B cell (primary cell): ENCODE results near the gene TUBE1.

ENCODE experiments used
- EZH2 ChIP-seq: IDR thresholded peaks from 2 replicates; pipeline ENCODE4 v1.6.1; 2012; ENCODE audit warnings: borderline replicate concordance, low read depth, mild to moderate bottlenecking, moderate library complexity, low read length; ENCODE audit not compliant: insufficient read depth, poor library complexity, severe bottlenecking
- TF ChIP-seq, protein P1 (sequence below): fragments of 200-600 bp; IDR thresholded peaks from one replicate; pipeline ENCODE4 v1.8.0; 2022; ENCODE audit warnings: antibody characterized with exemption, mild to moderate bottlenecking

DNA sequence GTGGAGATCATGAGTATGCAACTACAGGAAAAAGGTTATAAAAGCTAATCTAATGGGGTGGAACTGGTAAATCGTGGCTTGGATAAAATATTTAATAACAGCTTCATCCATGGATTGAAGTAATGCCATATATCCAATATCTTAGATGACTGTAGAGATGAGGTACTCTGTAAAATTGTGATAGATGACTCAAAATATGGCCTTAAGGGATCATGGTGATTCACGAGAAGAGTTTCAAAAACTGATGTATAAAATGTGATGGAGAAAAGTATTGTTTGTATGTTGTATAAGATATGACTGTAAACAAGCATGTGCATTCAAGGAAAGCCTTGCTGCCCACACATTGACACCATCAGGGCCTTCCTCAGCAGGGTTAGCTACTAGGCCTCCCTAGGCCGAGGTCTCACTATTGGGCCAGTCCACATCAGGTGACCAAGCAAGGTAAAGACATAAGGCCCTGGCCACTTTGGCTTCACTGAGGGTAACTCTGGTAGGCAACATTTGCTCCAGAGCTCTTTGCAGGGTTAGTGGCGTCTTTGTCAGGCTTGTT is 51.1 kb downstream of the TUBE1 start:
- TF ChIP-seq, protein P1, sequence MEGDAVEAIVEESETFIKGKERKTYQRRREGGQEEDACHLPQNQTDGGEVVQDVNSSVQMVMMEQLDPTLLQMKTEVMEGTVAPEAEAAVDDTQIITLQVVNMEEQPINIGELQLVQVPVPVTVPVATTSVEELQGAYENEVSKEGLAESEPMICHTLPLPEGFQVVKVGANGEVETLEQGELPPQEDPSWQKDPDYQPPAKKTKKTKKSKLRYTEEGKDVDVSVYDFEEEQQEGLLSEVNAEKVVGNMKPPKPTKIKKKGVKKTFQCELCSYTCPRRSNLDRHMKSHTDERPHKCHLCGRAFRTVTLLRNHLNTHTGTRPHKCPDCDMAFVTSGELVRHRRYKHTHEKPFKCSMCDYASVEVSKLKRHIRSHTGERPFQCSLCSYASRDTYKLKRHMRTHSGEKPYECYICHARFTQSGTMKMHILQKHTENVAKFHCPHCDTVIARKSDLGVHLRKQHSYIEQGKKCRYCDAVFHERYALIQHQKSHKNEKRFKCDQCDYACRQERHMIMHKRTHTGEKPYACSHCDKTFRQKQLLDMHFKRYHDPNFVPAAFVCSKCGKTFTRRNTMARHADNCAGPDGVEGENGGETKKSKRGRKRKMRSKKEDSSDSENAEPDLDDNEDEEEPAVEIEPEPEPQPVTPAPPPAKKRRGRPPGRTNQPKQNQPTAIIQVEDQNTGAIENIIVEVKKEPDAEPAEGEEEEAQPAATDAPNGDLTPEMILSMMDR: no peak
- TF ChIP-seq EZH2: no peak
